Caco-2 (cell line): ENCODE data around the gene MFAP1. TPM values are rescaled to one million over a fixed set of nuclear protein-coding genes. Genes with fewer than 3 reads are reported as not detected.
A peak's percentile ranks its signal among the peaks of the same experiment; 100 is the strongest.

ENCODE experiments used
- BruUV-seq: library from RNA; stranded (reverse); fragments of 400-500 nt; replicated peaks from 2 replicates; lab custom pipeline; 2021; lab: Mats Ljungman, UMichigan
- CTCF ChIA-PET: fragments of 300-600 bp; sonication (Branson Sonifier 250); formaldehyde crosslinking; loops from one replicate; lab custom pipeline; 2022; ENCODE audit warnings: antibody characterized with exemption; lab: Charles Lee
- POLR2A ChIA-PET: fragments of 300-600 bp; sonication (Branson Sonifier 250); formaldehyde crosslinking; loops from one replicate; lab custom pipeline; 2022; ENCODE audit warnings: antibody characterized with exemption; lab: Charles Lee
- DNase-seq, 2 experiments: peaks; one replicate each; pipeline versions ENCODE4 v3.0.0 to v3.0.0-alpha.2; 2020 to 2022
- H3K27me3 ChIP-seq: replicated peaks from 2 replicates; pipeline ENCODE4 v1.6.0; 2011; ENCODE audit warnings: low read length; ENCODE audit not compliant: control insufficient read depth, insufficient read depth
- H3K36me3 ChIP-seq: 2 replicates; pipeline ENCODE4 v1.5.1; 2011; ENCODE audit warnings: low read length; ENCODE audit not compliant: control insufficient read depth, insufficient read depth
- H3K4me1 ChIP-seq: fragments of 250-450 bp; sonication (Bioruptor Pico); 2 replicates; pipeline ENCODE4 v1.5.1; 2020; ENCODE audit warnings: mild to moderate bottlenecking
- H3K4me3 ChIP-seq: 2 replicates; pipeline ENCODE4 v1.5.1; 2011; ENCODE audit warnings: low read depth, mild to moderate bottlenecking, control low read depth, low read length
- H3K9me3 ChIP-seq: fragments of 250-450 bp; sonication (Bioruptor Pico); 2 replicates; pipeline ENCODE4 v1.5.1; 2020; ENCODE audit warnings: mild to moderate bottlenecking, moderate library complexity
- H3K27ac Mint-ChIP-seq: one replicate; pipeline ENCODE4 v1.8.0; 2022; ENCODE audit warnings: mixed read lengths; ENCODE audit not compliant: unreplicated experiment
- H3K27me3 Mint-ChIP-seq: one replicate; pipeline ENCODE4 v1.8.0; 2022; ENCODE audit warnings: mixed read lengths; ENCODE audit not compliant: insufficient read depth, unreplicated experiment
- H3K36me3 Mint-ChIP-seq: one replicate; pipeline ENCODE4 v1.8.0; 2022; ENCODE audit warnings: mild to moderate bottlenecking, mixed read lengths; ENCODE audit not compliant: insufficient read depth, unreplicated experiment
- H3K4me1 Mint-ChIP-seq: one replicate; pipeline ENCODE4 v1.8.0; 2022; ENCODE audit warnings: low read depth, mixed read lengths; ENCODE audit not compliant: unreplicated experiment
- H3K4me3 Mint-ChIP-seq: one replicate; pipeline ENCODE4 v1.8.0; 2022; ENCODE audit warnings: mild to moderate bottlenecking, moderate library complexity, mixed read lengths; ENCODE audit not compliant: unreplicated experiment
- H3K9me3 Mint-ChIP-seq: one replicate; pipeline ENCODE4 v1.8.0; 2022; ENCODE audit warnings: mixed read lengths; ENCODE audit not compliant: unreplicated experiment
- CTCF ChIP-seq, 2 experiments: fragments of 200-600 bp in 1 of 2; IDR thresholded peaks; 1 replicate in 1 of 2; 2 replicates in 1 of 2; pipeline versions ENCODE4 v1.5.1 to v1.8.0; 2011 to 2022; ENCODE audit warnings: antibody characterized with exemption in 1 of 2, control low read depth in 1 of 2, inconsistent platforms in 1 of 2, low read depth in 1 of 2, low read length in 1 of 2, mild to moderate bottlenecking in 1 of 2, moderate library complexity in 1 of 2; ENCODE audit not compliant: insufficient read depth in 1 of 2, severe bottlenecking in 1 of 2, unreplicated experiment in 1 of 2
- intact Hi-C: fragments of 100-400 bp; cut with micrococcal nuclease; formaldehyde crosslinking; loops from one replicate; pipeline ENCODE4 v1.10.0; 2022; ENCODE audit not compliant: unreplicated experiment
- total RNA-seq: library from RNA; stranded (reverse); gene quantifications from 2 replicates; pipeline ENCODE4 v1.2.3, GENCODE V29; 2022

Gene MFAP1
- total RNA-seq, 1 experiment from 2014 or later: 37.1 TPM

GRCh38 chr15:43799945-43800285 lies 24.6 kb downstream of the MFAP1 start, which contains the start of gene SERINC4:
Gene SERINC4, minus strand, starts transcription at chr15:43800220. Its CDS starts 234 bp downstream, at chr15:43799986.
- Mint-ChIP-seq H3K4me1 (peaks cover 23% of the 10 kb centered on the region), H3K36me3 (peaks cover 71% of the 10 kb centered on the region), H3K27me3 (no peaks in the 10 kb centered on the region), H3K27ac (peak within 1 kb of the TSS; percentile 99), H3K9me3 (no peaks in the 10 kb centered on the region), H3K4me3 (peak within 1 kb of the TSS; percentile 98)
- CTCF ChIA-PET: no interaction called here
- Histone ChIP-seq H3K4me3 (peak within 1 kb of the TSS; percentile 86), H3K4me1 (peaks cover 13% of the 10 kb centered on the region), H3K36me3 (peaks cover 4% of the 10 kb centered on the region), H3K9me3 (no peaks in the 10 kb centered on the region), H3K27me3 (no peaks in the 10 kb centered on the region)
- no peak for DNase-seq
- no TSS peak for BruUV-seq
- intact Hi-C loops: loop anchor here (2.0 kb wide), 1 partner anchor 25 kb away; the partner anchor contains the start of gene MFAP1
- no peak for TF ChIP-seq CTCF (IDR thresholded peaks at IDR 0.05; ENCODE audit: insufficient read depth in 1 of 2, low read depth in 1 of 2, low read length in 1 of 2, severe bottlenecking in 1 of 2, unreplicated experiment in 1 of 2)
- POLR2A ChIA-PET: interaction anchor here (1.1 to 1.2 kb wide), 2 partner anchors 25 to 737 kb away, joined by 3 to 9 read pairs; partner anchors contain the start of genes EIF3J and MFAP1

GRCh38 chr15:43799209-43799944 lies 25.1 kb downstream of the MFAP1 start:
- peaks cover 26% of the 10 kb centered on the region for H3K4me1 Mint-ChIP-seq
- H3K4me3 Mint-ChIP-seq: peak overlapping the region; percentile 98
- no peaks in the 10 kb centered on the region for H3K9me3 Mint-ChIP-seq
- no peak for TF ChIP-seq CTCF (IDR thresholded peaks at IDR 0.05; ENCODE audit: insufficient read depth in 1 of 2, low read depth in 1 of 2, low read length in 1 of 2, severe bottlenecking in 1 of 2, unreplicated experiment in 1 of 2)
- peaks cover 74% of the 10 kb centered on the region for H3K36me3 Mint-ChIP-seq
- intact Hi-C loops: no loop called here
- Histone ChIP-seq H3K4me1 (peaks cover 13% of the 10 kb centered on the region), H3K27me3 (no peaks in the 10 kb centered on the region), H3K36me3 (peaks cover 7% of the 10 kb centered on the region), H3K9me3 (no peaks in the 10 kb centered on the region), H3K4me3 (no peak overlapping the region)
- no TSS peak for BruUV-seq
- CTCF ChIA-PET: no interaction called here
- POLR2A ChIA-PET: no interaction called here
- no peaks in the 10 kb centered on the region for H3K27me3 Mint-ChIP-seq
- DNase-seq: peak; percentile 18 to 36
- peak overlapping the region; percentile 99 for H3K27ac Mint-ChIP-seq

GRCh38 chr15:43796566-43796965 lies 27.9 kb downstream of the MFAP1 start:
- ChIA-PET CTCF (no interaction called here), POLR2A (interaction anchor here (0.6 kb wide), 1 partner anchor 25 kb away, joined by 3 read pairs; no protein-coding TSS in a partner anchor)
- Mint-ChIP-seq H3K27me3 (no peaks in the 10 kb centered on the region), H3K36me3 (peaks cover 80% of the 10 kb centered on the region), H3K4me1 (peaks cover 34% of the 10 kb centered on the region), H3K27ac (no peak overlapping the region), H3K4me3 (no peak overlapping the region), H3K9me3 (no peaks in the 10 kb centered on the region)
- no TSS peak for BruUV-seq
- intact Hi-C loops: no loop called here
- H3K36me3 ChIP-seq: peaks cover 9% of the 10 kb centered on the region
- TF ChIP-seq CTCF (IDR thresholded peaks at IDR 0.05; ENCODE audit: insufficient read depth in 1 of 2, low read depth in 1 of 2, low read length in 1 of 2, severe bottlenecking in 1 of 2, unreplicated experiment in 1 of 2): no peak
- peaks cover 20% of the 10 kb centered on the region for H3K4me1 ChIP-seq
- no peaks in the 10 kb centered on the region for H3K9me3 ChIP-seq
- no peak overlapping the region for H3K4me3 ChIP-seq
- no peaks in the 10 kb centered on the region for H3K27me3 ChIP-seq
- DNase-seq: no peak
